Activated CD8-positive, alpha-beta T cell treated with anti-CD3 and anti-CD28 coated beads, Interleukin-2, amount 10 ng/mL, durations not matched to agents 7 days and 5 days (primary cell): ENCODE data around the gene XK. TPM values are rescaled to one million over a fixed set of nuclear protein-coding genes. Genes with fewer than 3 reads are reported as not detected.
"Not testable (repeated sequence)": the region's sequence is repeated elsewhere in the genome, so short reads cannot be mapped to it uniquely, and the experiment has no call there.

Source experiments
- ATAC-seq: fragments of 150-1000 bp; cut with Tn5 transposase; one replicate; pipeline ENCODE4 v1.10.0; 2021; ENCODE audit warnings: moderate library complexity
- CTCF ChIA-PET: fragments of 350-600 bp; sonication (Branson Sonifier 250); formaldehyde crosslinking; loops from one replicate; lab custom pipeline; 2021; ENCODE audit warnings: antibody characterized with exemption; lab: Charles Lee
- POLR2A ChIA-PET: fragments of 350-600 bp; sonication (Branson Sonifier 250); formaldehyde crosslinking; loops from one replicate; lab custom pipeline; 2021; ENCODE audit warnings: antibody characterized with exemption; lab: Charles Lee
- DNase-seq: peaks from one replicate; pipeline ENCODE4 v3.0.0-alpha.2; 2020
- H3K27ac Mint-ChIP-seq: one replicate; pipeline ENCODE4 v1.8.0; 2021; ENCODE audit warnings: mild to moderate bottlenecking, mixed read lengths
- H3K27me3 Mint-ChIP-seq: one replicate; pipeline ENCODE4 v1.8.0; 2021; ENCODE audit warnings: low read depth, mixed read lengths
- H3K36me3 Mint-ChIP-seq: one replicate; pipeline ENCODE4 v1.8.0; 2021; ENCODE audit warnings: low read depth, mixed read lengths
- H3K4me1 Mint-ChIP-seq: one replicate; pipeline ENCODE4 v1.8.0; 2021; ENCODE audit warnings: low read depth, mixed read lengths
- H3K4me3 Mint-ChIP-seq: one replicate; pipeline ENCODE4 v1.8.0; 2021; ENCODE audit warnings: mild to moderate bottlenecking, mixed read lengths
- H3K9me3 Mint-ChIP-seq: one replicate; pipeline ENCODE4 v1.8.0; 2022; ENCODE audit warnings: mixed read lengths; ENCODE audit not compliant: insufficient read depth
- total RNA-seq, 2 experiments: library from RNA; stranded (reverse); gene quantifications; one replicate each; pipeline ENCODE4 v1.2.3, GENCODE V29; 2021

Gene XK
- total RNA-seq, 2 experiments from 2014 or later: not detected

- ChIA-PET POLR2A (no interaction called here), CTCF (no interaction called here)
- no peak overlapping the region for H3K4me3 Mint-ChIP-seq
- peaks cover 4% of the 10 kb centered on the region for H3K36me3 Mint-ChIP-seq
- DNase-seq (no peak), ATAC-seq (no peak)
- no peaks in the 10 kb centered on the region for H3K27me3 Mint-ChIP-seq
- no peak overlapping the region for H3K27ac Mint-ChIP-seq
- H3K4me1 Mint-ChIP-seq: peaks cover 18% of the 10 kb centered on the region
- H3K9me3 Mint-ChIP-seq: peaks cover 5% of the 10 kb centered on the region
These were observed 71.5 kb downstream of the XK start for GRCh38 chrX:37757082-37757481.

- no peaks in the 10 kb centered on the region for H3K27me3 Mint-ChIP-seq
- CTCF ChIA-PET: no interaction called here
- H3K36me3 Mint-ChIP-seq: peaks cover 4% of the 10 kb centered on the region
- no peak for DNase-seq
- no peak overlapping the region for H3K27ac Mint-ChIP-seq
- H3K9me3 Mint-ChIP-seq: peaks cover 5% of the 10 kb centered on the region
- H3K4me3 Mint-ChIP-seq: no peak overlapping the region
- H3K4me1 Mint-ChIP-seq: peaks cover 29% of the 10 kb centered on the region
- POLR2A ChIA-PET: interaction anchor here (0.6 kb wide), 1 partner anchor 66 kb away, joined by 3 read pairs; no protein-coding TSS in a partner anchor
- no peak for ATAC-seq
These were observed 73.8 kb downstream of the XK start for GRCh38 chrX:37759351-37759750.

- no peak for DNase-seq
- no peak for ATAC-seq
- Mint-ChIP-seq H3K36me3 (peaks cover 4% of the 10 kb centered on the region), H3K27ac (no peak overlapping the region), H3K9me3 (peaks cover 5% of the 10 kb centered on the region), H3K4me1 (peaks cover 29% of the 10 kb centered on the region), H3K27me3 (no peaks in the 10 kb centered on the region), H3K4me3 (no peak overlapping the region)
- POLR2A ChIA-PET: interaction anchor here (0.6 kb wide), 1 partner anchor 66 kb away, joined by 3 read pairs; no protein-coding TSS in a partner anchor
- CTCF ChIA-PET: no interaction called here
These were observed 74.4 kb downstream of the XK start for GRCh38 chrX:37759878-37760418.

GRCh38 chrX:37763400-37763799 lies 77.8 kb downstream of the XK start:
- Mint-ChIP-seq H3K36me3 (peaks cover 4% of the 10 kb centered on the region), H3K4me1 (peaks cover 31% of the 10 kb centered on the region), H3K27ac (no peak overlapping the region), H3K9me3 (peaks cover 6% of the 10 kb centered on the region), H3K4me3 (no peak overlapping the region), H3K27me3 (no peaks in the 10 kb centered on the region)
- DNase-seq: no peak
- ChIA-PET POLR2A (no interaction called here), CTCF (interaction anchor here (1.0 to 4.1 kb wide), 4 partner anchors 13 to 63 kb away, joined by 4 to 11 read pairs (median 6); no protein-coding TSS in a partner anchor)
- ATAC-seq: no peak

- no peak for ATAC-seq
- ChIA-PET POLR2A (no interaction called here), CTCF (interaction anchor here (0.9 to 1.1 kb wide), 2 partner anchors 19 to 60 kb away, joined by 3 to 8 read pairs; no protein-coding TSS in a partner anchor)
- peaks cover 5% of the 10 kb centered on the region for H3K9me3 Mint-ChIP-seq
- no peak overlapping the region for H3K27ac Mint-ChIP-seq
- peaks cover 29% of the 10 kb centered on the region for H3K4me1 Mint-ChIP-seq
- peaks cover 2% of the 10 kb centered on the region for H3K36me3 Mint-ChIP-seq
- no peak overlapping the region for H3K4me3 Mint-ChIP-seq
- DNase-seq: no peak
- H3K27me3 Mint-ChIP-seq: no peaks in the 10 kb centered on the region
These were observed 79.9 kb downstream of the XK start for GRCh38 chrX:37765507-37765906.

GRCh38 chrX:37767430-37767829 lies 81.8 kb downstream of the XK start:
- ChIA-PET CTCF (no interaction called here), POLR2A (no interaction called here)
- DNase-seq (no peak), ATAC-seq (no peak)
- peaks cover 35% of the 10 kb centered on the region for H3K4me1 Mint-ChIP-seq
- H3K27me3 Mint-ChIP-seq: no peaks in the 10 kb centered on the region
- peaks cover 2% of the 10 kb centered on the region for H3K36me3 Mint-ChIP-seq
- peaks cover 5% of the 10 kb centered on the region for H3K9me3 Mint-ChIP-seq
- H3K4me3 Mint-ChIP-seq: no peak overlapping the region
- no peak overlapping the region for H3K27ac Mint-ChIP-seq

GRCh38 chrX:37768866-37769265 lies 83.3 kb downstream of the XK start:
- DNase-seq, H3K36me3 Mint-ChIP-seq, CTCF ChIA-PET, H3K9me3 Mint-ChIP-seq, H3K4me3 Mint-ChIP-seq, ATAC-seq, H3K27ac Mint-ChIP-seq, POLR2A ChIA-PET, H3K27me3 Mint-ChIP-seq: not testable (repeated sequence)
- peaks cover 27% of the 10 kb centered on the region for H3K4me1 Mint-ChIP-seq

- ATAC-seq: peak; percentile 85
- POLR2A ChIA-PET: interaction anchor here (1.0 kb wide), 1 partner anchor 23 kb away, joined by 3 read pairs; no protein-coding TSS in a partner anchor
- no peak overlapping the region for H3K4me3 Mint-ChIP-seq
- peak overlapping the region; percentile 43 for H3K27ac Mint-ChIP-seq
- no peaks in the 10 kb centered on the region for H3K36me3 Mint-ChIP-seq
- DNase-seq: peak; percentile 33
- no peaks in the 10 kb centered on the region for H3K27me3 Mint-ChIP-seq
- H3K4me1 Mint-ChIP-seq: peaks cover 31% of the 10 kb centered on the region
- CTCF ChIA-PET: interaction anchor here (0.8 to 1.9 kb wide), 6 partner anchors 12 to 49 kb away, joined by 3 to 13 read pairs (median 4); no protein-coding TSS in a partner anchor
- no peaks in the 10 kb centered on the region for H3K9me3 Mint-ChIP-seq
These were observed 90.8 kb downstream of the XK start for GRCh38 chrX:37776283-37776986.

GRCh38 chrX:37776987-37777325 lies 91.4 kb downstream of the XK start:
- DNase-seq (no peak), ATAC-seq (peak; percentile 64)
- Mint-ChIP-seq H3K4me3 (no peak overlapping the region), H3K36me3 (no peaks in the 10 kb centered on the region), H3K27me3 (no peaks in the 10 kb centered on the region), H3K27ac (peak overlapping the region; percentile 43), H3K4me1 (peaks cover 31% of the 10 kb centered on the region), H3K9me3 (peaks cover under 1% of the 10 kb centered on the region)
- POLR2A ChIA-PET: interaction anchor here (1.0 kb wide), 1 partner anchor 24 kb away, joined by 3 read pairs; no protein-coding TSS in a partner anchor
- CTCF ChIA-PET: interaction anchor here (0.8 to 1.9 kb wide), 5 partner anchors 14 to 48 kb away, joined by 3 to 13 read pairs (median 4); no protein-coding TSS in a partner anchor

GRCh38 chrX:37779857-37780256 lies 94.3 kb downstream of the XK start, which contains the start of gene CYBB:
TSS of gene CYBB (plus strand) at chrX:37780059. CDS start at chrX:37780078, 19 bp downstream.
- ATAC-seq: no peak
- Mint-ChIP-seq H3K27ac (no peak within 1 kb of the TSS), H3K36me3 (peaks cover 3% of the 10 kb centered on the region), H3K4me1 (peaks cover 35% of the 10 kb centered on the region), H3K9me3 (peaks cover 5% of the 10 kb centered on the region), H3K27me3 (no peaks in the 10 kb centered on the region), H3K4me3 (no peak within 1 kb of the TSS)
- DNase-seq: no peak
- POLR2A ChIA-PET: no interaction called here
- CTCF ChIA-PET: interaction anchor here (1.9 kb wide), 1 partner anchor 34 kb away, joined by 8 read pairs; no protein-coding TSS in a partner anchor

GRCh38 chrX:37781081-37781480 lies 95.5 kb downstream of the XK start:
- H3K27me3 Mint-ChIP-seq: no peaks in the 10 kb centered on the region
- DNase-seq: no peak
- CTCF ChIA-PET: interaction anchor here (0.9 to 2.3 kb wide), 2 partner anchors 35 to 47 kb away, joined by 3 to 6 read pairs; no protein-coding TSS in a partner anchor
- H3K27ac Mint-ChIP-seq: no peak overlapping the region
- no peak for ATAC-seq
- peaks cover 3% of the 10 kb centered on the region for H3K36me3 Mint-ChIP-seq
- POLR2A ChIA-PET: no interaction called here
- peaks cover 29% of the 10 kb centered on the region for H3K4me1 Mint-ChIP-seq
- H3K4me3 Mint-ChIP-seq: no peak overlapping the region
- peaks cover 5% of the 10 kb centered on the region for H3K9me3 Mint-ChIP-seq
